GM12873 (cell line): ENCODE measurements around the gene NCOA7.

Experiments
- TF ChIP-seq, protein P1 (sequence below): IDR thresholded peaks from 2 replicates; pipeline ENCODE4 v1.5.1; 2012; ENCODE audit warnings: low read depth, mild to moderate bottlenecking, moderate library complexity, low read length, control low read depth; ENCODE audit not compliant: insufficient read depth; ENCODE audit errors: missing control alignments

NCOA7 gene

DNA sequence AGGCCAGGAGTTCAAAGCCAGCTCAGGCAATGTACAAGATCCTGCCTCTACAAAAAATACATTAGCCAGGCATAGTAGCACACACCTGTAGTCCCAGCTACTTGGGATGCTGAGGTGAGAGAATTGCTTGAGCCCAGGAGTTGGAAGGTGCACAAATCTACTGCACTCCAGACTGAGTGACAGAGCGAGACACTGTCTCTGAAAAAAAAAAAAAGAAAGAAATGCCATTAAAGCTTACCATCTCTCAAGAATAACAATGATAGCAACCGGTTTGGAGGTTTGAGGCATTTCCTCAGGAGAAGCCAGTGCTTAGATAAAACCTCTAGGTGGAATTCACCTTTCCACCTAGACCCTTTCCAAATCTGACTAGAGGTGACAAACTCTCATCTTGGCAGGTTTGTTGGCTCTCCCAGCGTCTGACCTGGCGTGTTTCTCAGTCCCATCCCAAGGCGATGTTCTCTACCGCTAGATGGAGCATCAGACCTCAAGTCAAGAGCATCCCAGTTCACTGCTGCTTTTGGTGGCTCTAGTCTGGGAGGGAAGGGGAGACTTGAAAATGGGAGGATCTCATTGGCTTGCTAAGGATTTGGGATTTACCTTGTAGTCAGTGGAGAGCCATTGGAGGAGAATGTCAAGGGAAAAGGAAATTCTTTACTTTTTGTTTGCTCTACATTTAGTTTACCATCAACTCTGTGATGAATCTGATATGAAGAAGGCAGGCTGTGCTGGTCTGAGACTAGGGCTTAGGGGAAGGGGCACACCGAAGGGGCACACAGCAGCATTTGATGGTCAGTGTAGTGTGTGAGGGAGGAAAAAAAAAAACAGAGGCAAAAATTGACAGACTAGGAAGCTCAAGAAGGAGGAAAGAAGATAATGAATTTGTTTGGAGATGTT is 67.9 kb downstream of the NCOA7 start:
- TF ChIP-seq, protein P1, sequence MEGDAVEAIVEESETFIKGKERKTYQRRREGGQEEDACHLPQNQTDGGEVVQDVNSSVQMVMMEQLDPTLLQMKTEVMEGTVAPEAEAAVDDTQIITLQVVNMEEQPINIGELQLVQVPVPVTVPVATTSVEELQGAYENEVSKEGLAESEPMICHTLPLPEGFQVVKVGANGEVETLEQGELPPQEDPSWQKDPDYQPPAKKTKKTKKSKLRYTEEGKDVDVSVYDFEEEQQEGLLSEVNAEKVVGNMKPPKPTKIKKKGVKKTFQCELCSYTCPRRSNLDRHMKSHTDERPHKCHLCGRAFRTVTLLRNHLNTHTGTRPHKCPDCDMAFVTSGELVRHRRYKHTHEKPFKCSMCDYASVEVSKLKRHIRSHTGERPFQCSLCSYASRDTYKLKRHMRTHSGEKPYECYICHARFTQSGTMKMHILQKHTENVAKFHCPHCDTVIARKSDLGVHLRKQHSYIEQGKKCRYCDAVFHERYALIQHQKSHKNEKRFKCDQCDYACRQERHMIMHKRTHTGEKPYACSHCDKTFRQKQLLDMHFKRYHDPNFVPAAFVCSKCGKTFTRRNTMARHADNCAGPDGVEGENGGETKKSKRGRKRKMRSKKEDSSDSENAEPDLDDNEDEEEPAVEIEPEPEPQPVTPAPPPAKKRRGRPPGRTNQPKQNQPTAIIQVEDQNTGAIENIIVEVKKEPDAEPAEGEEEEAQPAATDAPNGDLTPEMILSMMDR: no peak

DNA sequence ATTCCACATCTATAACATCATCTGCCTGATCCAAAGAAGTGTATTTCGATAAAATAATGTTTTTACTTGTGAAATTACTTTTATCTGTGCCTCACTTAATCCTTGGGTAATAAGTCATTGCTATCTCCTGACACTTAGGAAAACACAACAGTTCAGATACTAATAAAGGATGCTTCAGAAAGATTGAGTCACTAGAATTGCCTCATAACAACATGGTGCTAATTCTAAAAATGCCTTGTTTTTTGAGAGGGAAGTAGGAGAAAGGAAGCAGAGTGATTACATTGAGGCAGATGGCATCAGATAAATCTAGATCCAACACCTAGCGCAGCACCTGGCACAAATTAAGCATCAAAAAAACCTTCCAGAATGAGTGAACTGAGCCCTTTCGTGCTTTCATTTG is 69.0 kb downstream of the NCOA7 start:
- TF ChIP-seq, protein P1: no peak

DNA sequence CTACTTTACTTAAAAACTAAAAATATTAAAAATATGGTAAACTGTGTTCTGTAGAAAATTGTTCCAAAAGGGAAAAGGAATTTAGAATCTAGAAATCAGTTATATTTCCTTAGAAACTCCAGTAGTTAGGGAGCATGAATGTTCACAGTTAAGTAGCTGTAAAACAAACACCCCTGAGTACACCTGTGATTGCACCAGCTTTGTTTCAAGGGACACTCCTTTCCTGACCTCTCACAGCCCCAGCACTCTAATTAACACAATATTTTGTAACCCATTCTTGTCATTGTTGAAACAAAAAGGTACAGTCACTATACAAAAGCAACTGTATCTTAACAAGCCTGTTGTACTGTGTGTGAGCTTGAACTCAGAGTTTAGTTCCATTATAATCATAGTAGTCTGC is 72.3 kb downstream of the NCOA7 start:
- TF ChIP-seq, protein P1: no peak

DNA sequence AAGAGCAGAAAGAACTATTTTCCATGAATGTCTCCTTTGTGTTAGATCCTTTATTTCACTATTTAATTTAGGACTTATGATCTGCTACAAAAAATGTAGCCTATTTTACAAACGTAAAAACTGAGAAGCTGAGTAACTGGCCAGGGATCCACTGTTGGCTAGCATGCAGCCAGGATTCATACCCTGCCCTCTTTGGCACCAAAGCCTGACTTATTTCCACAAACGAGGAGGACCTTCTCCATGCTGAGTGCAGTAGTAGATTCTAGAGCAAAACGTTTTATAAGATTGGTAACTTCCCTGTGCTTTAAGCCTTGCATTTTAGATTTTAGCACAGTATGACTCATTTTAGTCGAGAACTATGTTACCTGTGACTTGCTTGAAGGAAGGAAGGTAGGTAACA is 74.3 kb downstream of the NCOA7 start:
- TF ChIP-seq, protein P1: no peak

GRCh38 chr6:125866433-125866832 is 75.7 kb downstream of the NCOA7 start:
- TF ChIP-seq, protein P1: no peak

DNA sequence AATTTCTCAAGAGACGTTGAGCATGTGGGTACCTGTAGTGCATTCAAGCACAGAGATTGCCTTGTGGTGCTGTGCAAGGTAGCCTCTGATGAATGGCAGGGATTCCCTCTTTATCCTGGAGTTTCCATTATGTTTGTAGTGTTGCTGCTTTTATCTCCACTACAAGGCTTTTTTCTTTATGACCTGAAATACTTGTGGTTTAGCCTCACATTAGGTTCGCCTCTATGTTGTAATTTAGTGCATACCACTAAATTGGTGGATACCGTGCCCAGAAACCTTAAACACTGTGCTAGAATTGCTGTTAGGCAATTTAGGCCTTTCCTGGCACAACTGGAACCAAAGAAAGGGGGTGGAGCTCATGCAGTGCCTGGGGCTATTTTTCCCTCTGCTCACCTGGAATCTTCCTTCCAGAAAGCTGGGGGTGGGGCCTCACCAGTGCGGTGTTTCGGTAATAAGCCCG is 76.8 kb downstream of the NCOA7 start:
- TF ChIP-seq, protein P1: no peak

DNA sequence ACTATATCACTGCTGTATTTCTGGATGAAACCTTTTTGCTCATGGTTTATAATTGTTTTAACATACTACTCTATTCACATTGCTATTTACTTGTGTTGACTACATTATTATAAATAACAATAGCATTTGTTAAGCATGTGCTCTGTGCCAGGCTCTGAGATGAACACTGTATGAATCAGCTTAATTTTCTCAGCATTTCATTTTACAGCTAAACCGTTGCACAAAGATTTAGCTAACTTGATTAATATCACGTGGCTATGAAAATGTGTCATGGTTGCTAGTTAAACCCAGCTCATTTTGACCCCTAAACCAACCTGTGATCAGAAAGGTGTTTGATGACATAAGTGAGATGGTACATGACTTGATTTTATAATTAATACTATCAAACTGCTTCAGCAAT is 77.5 kb downstream of the NCOA7 start:
- TF ChIP-seq, protein P1: no peak
